ENCODE data around the gene B2M.
"Not testable (repeated sequence)": the region's sequence is repeated elsewhere in the genome, so short reads cannot be mapped to it uniquely, and the experiment has no call there.

GRCh38 chr15:44743454-44743853 is 32.1 kb downstream of the B2M start:
- not testable (repeated sequence) for TF ChIP-seq CTCF, POLR2A (IDR thresholded peaks at IDR 0.05)
